ENCODE measurements around the gene STXBP5L.

GRCh38 chr3:121405631-121406030 is 497.6 kb downstream of the STXBP5L start:
- TF ChIP-seq GATA2 (IDR thresholded peaks at IDR 0.05; ENCODE audit: low read depth, low read length) = no peak
- TF ChIP-seq GATA3 (IDR thresholded peaks at IDR 0.05; ENCODE audit: low read depth, low read length) = no peak

All from SH-SY5Y (cell line).